GM12878 (cell line): Measurements from ENCODE around the gene LARP4B. TPM values are rescaled to one million over a fixed set of nuclear protein-coding genes. Genes with fewer than 3 reads are reported as not detected.

Source experiments
- ATAC-seq: fragments of 200-7000 bp; cut with Tn5 transposase; 3 replicates; pipeline ENCODE4 v1.9.1; 2020; ENCODE audit warnings: mild to moderate bottlenecking, moderate library complexity
- BruUV-seq: library from RNA; stranded (reverse); fragments of 400-500 nt; replicated peaks from 2 replicates; lab custom pipeline; 2021; lab: Mats Ljungman, UMichigan
- CTCF ChIA-PET: fragments of 300-600 bp; sonication (Branson Sonifier 250); formaldehyde crosslinking; extraction: SDS; loops from one replicate; lab custom pipeline; 2021; ENCODE audit warnings: inconsistent platforms; lab: Yijun Ruan, JAX
- POLR2A ChIA-PET: fragments of 350-600 bp; formaldehyde crosslinking; extraction: SDS; loops from one replicate; lab custom pipeline; 2021; ENCODE audit warnings: inconsistent platforms; lab: Charles Lee
- RAD21 ChIA-PET: fragments of 300-600 bp; sonication (Branson Sonifier 250); formaldehyde crosslinking; loops from one replicate; lab custom pipeline; 2023; ENCODE audit warnings: antibody characterized with exemption; ENCODE audit not compliant: unreplicated experiment; lab: Charles Lee
- SMC1A ChIA-PET: fragments of 300-600 bp; sonication (Branson Sonifier 250); formaldehyde crosslinking; loops from one replicate; lab custom pipeline; 2023; ENCODE audit not compliant: unreplicated experiment, uncharacterized antibody; lab: Charles Lee
- DNase-seq: peaks from one replicate; pipeline ENCODE4 v3.0.0-alpha.2; 2011; ENCODE audit warnings: low read depth, low spot score
- FAIRE-seq: peaks from 3 replicates; lab custom pipeline; 2011; peaks lifted over from hg19 to GRCh38; lab: Jason Lieb, UNC
- H2AFZ ChIP-seq: 2 replicates; pipeline ENCODE4 v1.6.0; 2011; ENCODE audit warnings: low read depth, low read length, control low read depth; ENCODE audit not compliant: control insufficient read depth
- H3K27ac ChIP-seq: 2 replicates; pipeline ENCODE4 v1.5.1; 2011; ENCODE audit warnings: control low read depth; ENCODE audit not compliant: control insufficient read depth, insufficient read depth
- H3K27me3 ChIP-seq, 2 experiments: replicated peaks in 1 of 2; 2 replicates each; pipeline versions ENCODE4 v1.6.0 to v1.6.1; 2011; ENCODE audit warnings: low read length in 1 of 2; ENCODE audit not compliant: control insufficient read depth in 2 of 2, insufficient read depth in 2 of 2
- H3K36me3 ChIP-seq, 2 experiments: 2 replicates each; pipeline ENCODE4 v1.5.1; 2011; ENCODE audit warnings: low read length in 1 of 2; ENCODE audit not compliant: control insufficient read depth in 2 of 2, insufficient read depth in 2 of 2
- H3K4me1 ChIP-seq: 2 replicates; pipeline ENCODE4 v1.6.1; 2011; ENCODE audit warnings: mild to moderate bottlenecking, low read length, moderate library complexity, mixed read lengths; ENCODE audit not compliant: control insufficient read depth, insufficient read depth
- H3K4me2 ChIP-seq: 2 replicates; pipeline ENCODE4 v1.6.0; 2011; ENCODE audit warnings: control low read depth; ENCODE audit not compliant: control insufficient read depth, insufficient read depth
- H3K4me3 ChIP-seq: fragments of 200-600 bp; sonication (generic); 2 replicates; pipeline ENCODE4 v1.5.1; 2016
- H3K79me2 ChIP-seq: 2 replicates; pipeline ENCODE4 v1.6.0; 2011; ENCODE audit warnings: low read length; ENCODE audit not compliant: control insufficient read depth, insufficient read depth
- H3K9ac ChIP-seq: 2 replicates; pipeline ENCODE4 v1.8.0; 2011; ENCODE audit warnings: low read length, control low read depth, mixed read lengths; ENCODE audit not compliant: control insufficient read depth, insufficient read depth
- H3K9me3 ChIP-seq: replicated peaks from 3 replicates; pipeline ENCODE4 v1.5.1; 2011; ENCODE audit warnings: mild to moderate bottlenecking, low read length; ENCODE audit not compliant: control insufficient read depth, insufficient read depth
- H4K20me1 ChIP-seq: 2 replicates; pipeline ENCODE4 v1.6.0; 2011; ENCODE audit not compliant: control insufficient read depth, insufficient read depth
- ASH2L ChIP-seq: fragments of 300-600, 200-600 bp; sonication (generic); IDR thresholded peaks from 2 replicates; pipeline ENCODE4 v1.6.1; 2017; ENCODE audit warnings: low read depth, mild to moderate bottlenecking, borderline replicate concordance
- CBX5 ChIP-seq: sonication (generic); IDR thresholded peaks from 2 replicates; pipeline ENCODE4 v1.6.1; 2016; ENCODE audit warnings: low read depth, moderate library complexity, mild to moderate bottlenecking, inconsistent platforms
- CEBPB ChIP-seq, 2 experiments: fragments of 150-350 bp in 1 of 2; IDR thresholded peaks; 2 replicates each; pipeline ENCODE4 v1.6.1; 2012 to 2014; ENCODE audit warnings: low read depth in 2 of 2, low read length in 2 of 2, borderline replicate concordance in 1 of 2, inconsistent platforms in 1 of 2
- CEBPZ ChIP-seq: fragments of 150-350 bp; IDR thresholded peaks from 2 replicates; pipeline ENCODE4 v1.6.1; 2016; ENCODE audit warnings: low read depth, low read length
- CHD2 ChIP-seq: IDR thresholded peaks from 2 replicates; pipeline ENCODE4 v1.6.1; 2011; ENCODE audit warnings: low read depth, low read length, improper control_type of control experiment, borderline replicate concordance
- E4F1 ChIP-seq: fragments of 450-650 bp; IDR thresholded peaks from 2 replicates; pipeline ENCODE4 v1.6.1; 2018; ENCODE audit warnings: borderline replicate concordance, mild to moderate bottlenecking; ENCODE audit not compliant: partially characterized antibody
- JUND ChIP-seq: IDR thresholded peaks from 2 replicates; pipeline ENCODE4 v1.6.1; 2012; ENCODE audit warnings: low read depth, mild to moderate bottlenecking, low read length, improper control_type of control experiment, moderate library complexity
- MAX ChIP-seq: IDR thresholded peaks from 2 replicates; pipeline ENCODE4 v1.6.1; 2012; ENCODE audit warnings: low read depth, low read length, improper control_type of control experiment
- PKNOX1 ChIP-seq: fragments of 450-650 bp; IDR thresholded peaks from 2 replicates; pipeline ENCODE4 v1.6.1; 2016; ENCODE audit warnings: mild to moderate bottlenecking
- TBL1XR1 ChIP-seq: IDR thresholded peaks from 2 replicates; pipeline ENCODE4 v1.6.1; 2012; ENCODE audit warnings: low read depth, low read length, improper control_type of control experiment
- ZBTB40 ChIP-seq: fragments of 450-650 bp; IDR thresholded peaks from 2 replicates; pipeline ENCODE4 v1.6.1; 2016; ENCODE audit warnings: mild to moderate bottlenecking, moderate library complexity, borderline replicate concordance
- ZNF207 ChIP-seq: fragments of 450-650 bp; IDR thresholded peaks from 2 replicates; pipeline ENCODE4 v1.6.1; 2014; ENCODE audit warnings: antibody characterized with exemption, mild to moderate bottlenecking, borderline replicate concordance
- WGBS: methylation state at CpG from one replicate; pipeline ENCODE4 v1.1.6; 2016; ENCODE audit warnings: low lambda C conversion rate; ENCODE audit not compliant: insufficient replicate concordance, insufficient coverage; ENCODE audit errors: missing lambda C conversion rate; 5-methylcytosine and 5-hydroxymethylcytosine counted together
- in situ Hi-C: fragments of 300-500 bp; cut with MboI; formaldehyde crosslinking; loops from 9 replicates; pipeline ENCODE4 v1.14.3; 2018; ENCODE audit warnings: mixed read lengths
- intact Hi-C: fragments of 100-400 bp; cut with micrococcal nuclease; formaldehyde crosslinking; loops from one replicate; pipeline ENCODE4 v1.14.2; 2022; ENCODE audit not compliant: unreplicated experiment
- polyA plus RNA-seq, 11 experiments: library from polyadenylated mRNA; depleted of rRNA in 4 of 11; unstranded in 6 of 11; stranded (reverse) in 5 of 11; fragments of >200 nt; fragmentation: Nextera tagmentation in 4 of 11; fragmentation: Illumina TruSeq in 1 of 11; extraction: Ambion mirVana in 4 of 11; extraction: Trizol in 1 of 11; gene quantifications; 1 replicate in 1 of 11; 2 replicates in 10 of 11; pipeline versions ENCODE4 v1.2.1 to v1.2.3, GENCODE V29; 2011 to 2016; ENCODE audit warnings: inconsistent platforms in 2 of 11, missing spikeins in 2 of 11, low read depth in 1 of 11
- total RNA-seq, 4 experiments: library from RNA; depleted of rRNA in 3 of 4; stranded (reverse); fragments of >200 nt in 3 of 4; fragmentation: Illumina TruSeq in 1 of 4; extraction: Trizol in 1 of 4; gene quantifications; 2 replicates each; pipeline versions ENCODE4 v1.2.1 to v1.2.3, GENCODE V29; 2013 to 2021

LARP4B gene
- total and polyA plus RNA-seq, 10 of the 15 experiments (the other 5 are each of a cell fraction or from before 2014, with no cell fraction given) = 10.5 to 119 (median 39.4) TPM

GRCh38 chr10:947881-948280 lies 16.4 kb upstream of the LARP4B start:
- Histone ChIP-seq H3K4me3 (no peak overlapping the region), H3K9me3 (no peaks in the 10 kb centered on the region; the same call in 2 of the 3 replicates), H3K36me3 (no peaks in the 10 kb centered on the region), H3K4me2 (no peak overlapping the region), H3K4me1 (peaks cover 17% of the 10 kb centered on the region), H3K27me3 (no peaks in the 10 kb centered on the region; a peak in 2 of 4 replicates), H3K27ac (no peak overlapping the region), H4K20me1 (no peaks in the 10 kb centered on the region), H3K9ac (no peak overlapping the region), H3K79me2 (no peaks in the 10 kb centered on the region), H2AFZ (no peak overlapping the region)
- ChIA-PET SMC1A (interaction anchor here (0.7 kb wide), 1 partner anchor 19 kb away, joined by 3 read pairs; no protein-coding TSS in a partner anchor), CTCF (no interaction called here), RAD21 (no interaction called here), POLR2A (no interaction called here)
- intact Hi-C loops (no loop called here), in situ Hi-C loops (no loop called here)
- FAIRE-seq = no peak
- no TSS peak for BruUV-seq
- no peak for DNase-seq
- no peak for ATAC-seq
- 81% methylated on average over 10 of the region's 10 CpGs for WGBS
- no peak for TF ChIP-seq CEBPB (IDR thresholded peaks at IDR 0.05; ENCODE audit: borderline replicate concordance in 1 of 2, low read depth in 2 of 2, low read length in 2 of 2)
- TF ChIP-seq E4F1 = no peak
- TF ChIP-seq ZBTB40 = no peak
- no peak for TF ChIP-seq PKNOX1
- TF ChIP-seq CHD2 = no peak
- no peak for TF ChIP-seq JUND
- TF ChIP-seq ASH2L = no peak
- TF ChIP-seq TBL1XR1 = no peak
- TF ChIP-seq CBX5 = no peak
- TF ChIP-seq ZNF207 = no peak
- no peak for TF ChIP-seq CEBPZ
- TF ChIP-seq MAX = no peak
